Endothelial cell of umbilical vein (primary cell): Measurements from ENCODE around the gene CPA3. TPM values are rescaled to one million over a fixed set of nuclear protein-coding genes. Genes with fewer than 3 reads are reported as not detected.

Source experiments
- BruUV-seq: library from RNA; stranded (reverse); fragments of 400-500 nt; replicated peaks from 2 replicates; lab custom pipeline; 2021; lab: Mats Ljungman, UMichigan
- CTCF ChIA-PET: fragments of 300-600, 350-600 bp; sonication (Branson Sonifier 250); formaldehyde crosslinking; loops from one replicate; lab custom pipeline; 2021; ENCODE audit warnings: antibody characterized with exemption, inconsistent platforms; lab: Charles Lee
- POLR2A ChIA-PET: fragments of 300-600, 350-600 bp; sonication (Branson Sonifier 250); formaldehyde crosslinking; loops from one replicate; lab custom pipeline; 2021; ENCODE audit warnings: antibody characterized with exemption, inconsistent platforms; lab: Charles Lee
- DNase-seq: peaks from one replicate; pipeline ENCODE4 v3.0.0-alpha.2; 2011; ENCODE audit warnings: low read depth, low spot score
- FAIRE-seq: peaks from 2 replicates; lab custom pipeline; 2011; peaks lifted over from hg19 to GRCh38; lab: Jason Lieb, UNC
- H2AFZ ChIP-seq: 2 replicates; pipeline ENCODE4 v1.6.0; 2012; ENCODE audit warnings: low read depth, low read length, control low read depth, inconsistent platforms
- H3K27ac ChIP-seq: 2 replicates; pipeline ENCODE4 v1.5.1; 2011; ENCODE audit warnings: low read depth, mild to moderate bottlenecking, control low read depth, low read length, moderate library complexity; ENCODE audit not compliant: insufficient read depth
- H3K27me3 ChIP-seq, 2 experiments: 2 replicates each; pipeline versions ENCODE4 v1.6.0 to v1.6.1; 2011; ENCODE audit warnings: low read length in 2 of 2, mixed read lengths in 1 of 2; ENCODE audit not compliant: control insufficient read depth in 2 of 2, insufficient read depth in 2 of 2
- H3K36me3 ChIP-seq, 2 experiments: 2 replicates in 1 of 2; 3 replicates in 1 of 2; pipeline ENCODE4 v1.5.1; 2011; ENCODE audit warnings: low read length in 2 of 2, mild to moderate bottlenecking in 1 of 2, moderate library complexity in 1 of 2; ENCODE audit not compliant: control insufficient read depth in 2 of 2, insufficient read depth in 2 of 2; ENCODE audit errors: extremely low read depth in 1 of 2
- H3K4me1 ChIP-seq: 3 replicates; pipeline ENCODE4 v1.5.1; 2011; ENCODE audit warnings: mild to moderate bottlenecking, low read length; ENCODE audit not compliant: control insufficient read depth, insufficient read depth; ENCODE audit errors: extremely low read depth
- H3K4me2 ChIP-seq: 2 replicates; pipeline ENCODE4 v1.6.1; 2011; ENCODE audit warnings: low read length, control low read depth, mixed read lengths; ENCODE audit not compliant: insufficient read depth
- H3K4me3 ChIP-seq, 3 experiments: fragments of 200-600 bp in 1 of 3; sonication (generic), shearing (Covaris generic) in 1 of 3; replicated peaks in 1 of 3; 2 replicates each; pipeline ENCODE4 v1.5.1; 2011 to 2016; ENCODE audit warnings: control low read depth in 3 of 3, low read length in 3 of 3, mild to moderate bottlenecking in 2 of 3, inconsistent platforms in 1 of 3, low read depth in 1 of 3, moderate library complexity in 1 of 3; ENCODE audit not compliant: insufficient read depth in 1 of 3
- H3K79me2 ChIP-seq: 2 replicates; pipeline ENCODE4 v1.6.0; 2012; ENCODE audit warnings: low read length, inconsistent platforms; ENCODE audit not compliant: control insufficient read depth, insufficient read depth
- H3K9ac ChIP-seq: replicated peaks from 2 replicates; pipeline ENCODE3; 2011; ENCODE audit warnings: low read length, control low read depth; ENCODE audit not compliant: insufficient read depth; ENCODE audit errors: extremely low read depth
- H3K9me1 ChIP-seq: replicated peaks from 3 replicates; pipeline ENCODE4 v1.6.0; 2011; ENCODE audit warnings: mild to moderate bottlenecking, low read length; ENCODE audit not compliant: control insufficient read depth, insufficient read depth; ENCODE audit errors: extremely low read depth
- H3K9me3 ChIP-seq: replicated peaks from 2 replicates; pipeline ENCODE4 v1.5.1; 2012; ENCODE audit warnings: low read length, inconsistent platforms; ENCODE audit not compliant: control insufficient read depth, insufficient read depth
- H4K20me1 ChIP-seq: replicated peaks from 2 replicates; pipeline ENCODE3; 2011; ENCODE audit warnings: mild to moderate bottlenecking, low read length; ENCODE audit not compliant: control insufficient read depth, insufficient read depth; ENCODE audit errors: extremely low read depth
- CTCF ChIP-seq, 2 donors: IDR thresholded peaks; 1 replicate in 1 of 2; 2 replicates in 1 of 2; pipeline ENCODE4 v1.5.1; 2011; ENCODE audit warnings: low read length in 2 of 2, mild to moderate bottlenecking in 2 of 2, moderate library complexity in 2 of 2, control low read depth in 1 of 2, inconsistent platforms in 1 of 2, low read depth in 1 of 2; ENCODE audit not compliant: insufficient read depth in 1 of 2; ENCODE audit errors: extremely low read depth in 1 of 2
- EZH2 ChIP-seq: IDR thresholded peaks from 2 replicates; pipeline ENCODE4 v1.6.1; 2012; ENCODE audit warnings: borderline replicate concordance, low read depth, mild to moderate bottlenecking, moderate library complexity, low read length, inconsistent platforms; ENCODE audit not compliant: severe bottlenecking
- FOS ChIP-seq: IDR thresholded peaks from 2 replicates; pipeline ENCODE4 v1.6.1; 2011; ENCODE audit warnings: mild to moderate bottlenecking, low read length, moderate library complexity, borderline replicate concordance; ENCODE audit not compliant: insufficient read depth
- GATA2 ChIP-seq: IDR thresholded peaks from 2 replicates; pipeline ENCODE4 v1.7.0; 2011; ENCODE audit warnings: low read depth, mild to moderate bottlenecking, moderate library complexity, mixed read lengths, low read length; ENCODE audit not compliant: insufficient read length, insufficient read depth
- JUN ChIP-seq: IDR thresholded peaks from 2 replicates; pipeline ENCODE4 v1.6.1; 2011; ENCODE audit warnings: borderline replicate concordance, low read depth; ENCODE audit not compliant: insufficient read length, insufficient read depth
- MAX ChIP-seq: IDR thresholded peaks from 2 replicates; pipeline ENCODE4 v1.6.1; 2011; ENCODE audit not compliant: insufficient read depth, insufficient read length
- MYC ChIP-seq: IDR thresholded peaks from one replicate; pipeline ENCODE4 v1.6.1; 2011; ENCODE audit warnings: mild to moderate bottlenecking, low read depth, low read length
- POLR2A ChIP-seq: IDR thresholded peaks from 2 replicates; pipeline ENCODE4 v1.6.1; 2012; ENCODE audit warnings: low read depth, mild to moderate bottlenecking, control low read depth, low read length
- POLR2AphosphoS5 ChIP-seq: IDR thresholded peaks from 2 replicates; pipeline ENCODE4 v1.6.1; 2012; ENCODE audit warnings: low read depth, mild to moderate bottlenecking, control low read depth, low read length, moderate library complexity; ENCODE audit not compliant: insufficient read depth
- dilution Hi-C: fragments of 300-500 bp; cut with MboI; formaldehyde crosslinking; loops from one replicate; pipeline ENCODE4 v1.15.0; 2019; ENCODE audit warnings: low sequenced_read_pairs; ENCODE audit not compliant: extremely low pct_ligation_motif_present
- intact Hi-C: fragments of 100-400 bp; cut with micrococcal nuclease; formaldehyde crosslinking; loops from one replicate; pipeline ENCODE4 v1.10.0; 2022
- polyA plus RNA-seq, 4 experiments: library from polyadenylated mRNA; depleted of rRNA in 3 of 4; stranded (reverse) in 3 of 4; unstranded in 1 of 4; fragments of >200 nt; gene quantifications; 2 replicates each; pipeline versions ENCODE4 v1.2.1 to v1.2.3, GENCODE V29; 2011 to 2012; ENCODE audit warnings: missing spikeins in 1 of 4
- total RNA-seq: library from RNA; stranded (reverse); gene quantifications from 2 replicates; pipeline ENCODE4 v1.2.3, GENCODE V29; 2021

The CPA3 gene
- total and polyA plus RNA-seq, 2 donors (not counting 3 experiments of a cell fraction or from before 2014, with no cell fraction given): 1.7 to 6.4 TPM

- TF ChIP-seq EZH2 (no peak), CTCF (IDR thresholded peaks at IDR 0.05; ENCODE audit: extremely low read depth in 1 of 2, insufficient read depth in 1 of 2, low read depth in 1 of 2, low read length in 2 of 2) (peak; percentile 30 to 46)
- DNase-seq: peak; percentile 60
- H2AFZ ChIP-seq: no peak overlapping the region
- no peaks in the 10 kb centered on the region for H3K36me3 ChIP-seq
- dilution Hi-C loops (no loop called here), intact Hi-C loops (loop anchor here (1.0 to 5.0 kb wide), 5 partner anchors 18 to 481 kb away; no protein-coding TSS in a partner anchor)
- CTCF ChIA-PET: interaction anchor here (0.7 to 5.1 kb wide), 12 partner anchors 11 to 481 kb away, joined by 3 to 181 read pairs (median 7); no protein-coding TSS in a partner anchor
- peaks cover 18 to 28% of the 10 kb centered on the region in 2 experiments for H3K27me3 ChIP-seq
- H3K4me1 ChIP-seq: no peaks in the 10 kb centered on the region
- POLR2A ChIA-PET: no interaction called here
- no peaks in the 10 kb centered on the region for H3K9me3 ChIP-seq
- H3K27ac ChIP-seq: no peak overlapping the region
- no peaks in the 10 kb centered on the region for H3K9me1 ChIP-seq
- no peak for FAIRE-seq
- no peaks in the 10 kb centered on the region for H3K79me2 ChIP-seq
- H3K9ac ChIP-seq: no peak overlapping the region
- no peak overlapping the region for H3K4me3 ChIP-seq
- no peak overlapping the region for H3K4me2 ChIP-seq
- no TSS peak for BruUV-seq
- H4K20me1 ChIP-seq: no peaks in the 10 kb centered on the region
Measured at GRCh38 chr3:148861277-148861869, 3.7 kb upstream of the CPA3 start.

GRCh38 chr3:148863297-148863696 lies 1.8 kb upstream of the CPA3 start:
- ChIA-PET CTCF (interaction anchor here (1.2 to 5.1 kb wide), 6 partner anchors 11 to 483 kb away, joined by 3 to 181 read pairs (median 10); no protein-coding TSS in a partner anchor), POLR2A (no interaction called here)
- H4K20me1 ChIP-seq: no peaks in the 10 kb centered on the region
- H3K9ac ChIP-seq: no peak overlapping the region
- no peak for TF ChIP-seq JUN
- no peak for TF ChIP-seq CTCF (IDR thresholded peaks at IDR 0.05; ENCODE audit: extremely low read depth in 1 of 2, insufficient read depth in 1 of 2, low read depth in 1 of 2, low read length in 2 of 2)
- TF ChIP-seq POLR2A: no peak
- no peak for TF ChIP-seq FOS
- TF ChIP-seq MYC: no peak
- no peak for TF ChIP-seq EZH2
- no peak for TF ChIP-seq MAX
- TF ChIP-seq GATA2: no peak
- TF ChIP-seq POLR2AphosphoS5: no peak
- no peak for FAIRE-seq
- H3K36me3 ChIP-seq: no peaks in the 10 kb centered on the region
- no peaks in the 10 kb centered on the region for H3K4me1 ChIP-seq
- dilution Hi-C loops: no loop called here
- peaks cover 23 to 24% of the 10 kb centered on the region in 2 experiments for H3K27me3 ChIP-seq
- H3K4me3 ChIP-seq: no peak overlapping the region
- H3K9me1 ChIP-seq: no peaks in the 10 kb centered on the region
- intact Hi-C loops: loop anchor here (5.0 kb wide), 1 partner anchor 409 kb away; no protein-coding TSS in a partner anchor
- H3K27ac ChIP-seq: no peak overlapping the region
- no TSS peak for BruUV-seq
- H3K79me2 ChIP-seq: no peaks in the 10 kb centered on the region
- no peak for DNase-seq
- H2AFZ ChIP-seq: no peak overlapping the region
- H3K9me3 ChIP-seq: no peaks in the 10 kb centered on the region
- H3K4me2 ChIP-seq: no peak overlapping the region
